ENCODE results near the gene ZG16B.

The ZG16B gene

DNA sequence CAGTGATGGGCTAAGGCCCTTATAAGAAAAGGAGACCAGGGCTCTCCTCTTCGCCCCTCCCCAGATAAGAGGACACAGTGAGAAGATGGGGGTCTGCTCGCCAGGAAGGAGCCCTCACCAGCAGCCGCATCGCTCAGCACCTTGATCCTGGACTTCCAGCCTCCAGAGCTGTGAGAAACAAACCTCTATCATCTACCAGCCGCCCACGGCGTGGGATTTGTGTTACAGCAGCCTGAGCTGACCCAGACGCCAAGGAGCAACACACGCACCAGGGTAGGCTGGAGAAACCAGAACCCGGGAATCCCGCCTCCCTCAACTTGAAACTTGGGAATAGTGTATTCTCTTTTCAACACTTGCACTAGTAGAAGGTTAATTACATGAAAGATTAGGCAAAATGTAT, 4.2 kb upstream of the ZG16B start:
- DNase-seq (ENCODE audit: extremely low spot score): no peak
- POLR2A ChIA-PET: no interaction called here
- TF ChIP-seq NFRKB (IDR thresholded peaks at IDR 0.05) (no peak), FOXM1 (IDR thresholded peaks at IDR 0.05; ENCODE audit: borderline replicate concordance) (no peak), ELF4 (IDR thresholded peaks at IDR 0.05) (no peak), ARNT (IDR thresholded peaks at IDR 0.05) (no peak), CTBP1 (IDR thresholded peaks at IDR 0.05; ENCODE audit: borderline replicate concordance) (no peak), ZNF384 (IDR thresholded peaks at IDR 0.05) (no peak), SUZ12 (IDR thresholded peaks at IDR 0.05) (no peak)
- CTCF ChIA-PET: no interaction called here

DNA sequence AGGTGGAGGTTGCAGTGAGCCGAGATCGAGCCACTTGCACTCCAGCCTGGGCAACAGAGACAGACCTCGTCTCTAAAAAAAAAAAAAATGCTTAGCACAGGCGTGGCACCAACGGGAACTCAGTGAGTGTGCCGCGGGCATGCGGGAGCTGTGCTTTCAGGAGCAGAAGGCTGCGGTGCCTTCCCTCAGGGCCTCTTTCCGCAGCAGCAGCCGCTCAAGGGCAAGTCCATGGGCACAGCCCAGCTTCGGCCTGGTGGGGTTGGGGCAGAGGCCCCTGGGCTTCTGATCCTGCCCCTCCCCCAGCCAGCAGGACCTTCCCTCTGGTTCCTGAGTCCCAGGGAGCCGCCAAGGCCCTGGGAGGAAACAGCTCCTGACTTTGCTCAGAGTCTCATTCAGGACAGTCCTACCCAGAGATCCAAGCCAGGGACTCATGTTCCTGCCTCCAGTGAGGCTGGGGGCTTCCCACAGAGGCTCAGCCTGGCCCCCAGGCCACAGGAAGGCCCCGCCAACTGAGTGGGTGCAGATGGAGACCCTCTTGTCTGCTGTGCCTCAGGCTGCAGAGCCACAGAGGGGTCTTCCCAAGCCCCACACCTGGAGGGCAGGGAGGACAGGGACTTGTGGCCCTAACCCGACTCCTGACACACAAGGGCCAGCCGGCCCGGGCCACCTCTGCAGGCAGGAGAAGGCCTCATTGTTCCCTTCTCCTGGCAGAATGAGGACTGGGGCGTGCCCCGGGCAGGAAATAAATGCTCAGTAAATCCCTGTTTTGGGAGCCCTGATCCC, 3.3 kb upstream of the ZG16B start:
- ChIA-PET POLR2A (no interaction called here), CTCF (no interaction called here)
- TF ChIP-seq ELF4 (IDR thresholded peaks at IDR 0.05) (no peak), BHLHE40 (IDR thresholded peaks at IDR 0.05; ENCODE audit: borderline replicate concordance) (no peak), HDGF (IDR thresholded peaks at IDR 0.05; ENCODE audit: borderline replicate concordance) (no peak), SP1 (IDR thresholded peaks at IDR 0.05) (no peak), NFRKB (IDR thresholded peaks at IDR 0.05) (no peak), FOXK2 (IDR thresholded peaks at IDR 0.05) (no peak), LEF1 (IDR thresholded peaks at IDR 0.05; ENCODE audit: borderline replicate concordance) (no peak), ZNF384 (IDR thresholded peaks at IDR 0.05) (no peak), TARDBP (IDR thresholded peaks at IDR 0.05) (no peak), ARNT (IDR thresholded peaks at IDR 0.05) (no peak), L3MBTL2 (conservative IDR thresholded peaks at IDR 0.05) (no peak), CTBP1 (IDR thresholded peaks at IDR 0.05; ENCODE audit: borderline replicate concordance) (no peak), FOXA1 (IDR thresholded peaks at IDR 0.05) (no peak), SUZ12 (IDR thresholded peaks at IDR 0.05) (no peak), FOXM1 (IDR thresholded peaks at IDR 0.05; ENCODE audit: borderline replicate concordance) (no peak)
- TF ChIP-seq, protein P1, sequence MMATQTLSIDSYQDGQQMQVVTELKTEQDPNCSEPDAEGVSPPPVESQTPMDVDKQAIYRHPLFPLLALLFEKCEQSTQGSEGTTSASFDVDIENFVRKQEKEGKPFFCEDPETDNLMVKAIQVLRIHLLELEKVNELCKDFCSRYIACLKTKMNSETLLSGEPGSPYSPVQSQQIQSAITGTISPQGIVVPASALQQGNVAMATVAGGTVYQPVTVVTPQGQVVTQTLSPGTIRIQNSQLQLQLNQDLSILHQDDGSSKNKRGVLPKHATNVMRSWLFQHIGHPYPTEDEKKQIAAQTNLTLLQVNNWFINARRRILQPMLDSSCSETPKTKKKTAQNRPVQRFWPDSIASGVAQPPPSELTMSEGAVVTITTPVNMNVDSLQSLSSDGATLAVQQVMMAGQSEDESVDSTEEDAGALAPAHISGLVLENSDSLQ (IDR thresholded peaks at IDR 0.05): no peak
- DNase-seq (ENCODE audit: extremely low spot score): no peak

DNA sequence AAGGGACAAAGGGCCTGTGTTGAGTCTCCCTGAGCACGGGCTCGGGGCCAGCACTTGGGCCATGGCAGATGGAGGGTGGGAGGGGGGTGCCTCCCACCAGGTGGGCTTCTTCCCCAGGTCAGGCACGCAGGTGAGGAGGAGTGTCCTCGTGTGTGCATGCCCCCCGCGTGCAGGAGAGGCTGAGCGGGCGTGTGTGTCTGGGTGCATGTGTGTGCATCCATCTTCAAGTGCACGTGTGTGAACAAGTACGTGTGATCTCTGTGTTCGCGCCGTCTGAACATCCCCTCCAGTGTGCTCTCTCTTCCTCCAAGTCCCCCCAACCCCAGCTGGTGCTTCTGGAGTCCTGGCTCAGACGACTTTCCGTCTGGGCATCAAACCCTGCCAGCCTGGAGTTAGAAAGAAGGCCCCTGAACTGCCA, 2.7 kb upstream of the ZG16B start:
- ChIA-PET CTCF (no interaction called here), POLR2A (interaction anchor here (0.6 kb wide), 1 partner anchor 146 kb away, joined by 3 read pairs; no protein-coding TSS in a partner anchor)
- no peak for TF ChIP-seq ARNT (IDR thresholded peaks at IDR 0.05)
- no peak for TF ChIP-seq FOXM1 (IDR thresholded peaks at IDR 0.05; ENCODE audit: borderline replicate concordance)
- no peak for TF ChIP-seq BHLHE40 (IDR thresholded peaks at IDR 0.05; ENCODE audit: borderline replicate concordance)
- no peak for TF ChIP-seq CTBP1 (IDR thresholded peaks at IDR 0.05; ENCODE audit: borderline replicate concordance)
- TF ChIP-seq TARDBP (IDR thresholded peaks at IDR 0.05): no peak
- TF ChIP-seq, protein P1 (IDR thresholded peaks at IDR 0.05): no peak
- no peak for TF ChIP-seq SP1 (IDR thresholded peaks at IDR 0.05)
- TF ChIP-seq ELF4 (IDR thresholded peaks at IDR 0.05): no peak
- TF ChIP-seq ZNF384 (IDR thresholded peaks at IDR 0.05): no peak
- no peak for TF ChIP-seq L3MBTL2 (conservative IDR thresholded peaks at IDR 0.05)
- no peak for TF ChIP-seq LEF1 (IDR thresholded peaks at IDR 0.05; ENCODE audit: borderline replicate concordance)
- TF ChIP-seq FOXA1 (IDR thresholded peaks at IDR 0.05): no peak
- no peak for TF ChIP-seq HDGF (IDR thresholded peaks at IDR 0.05; ENCODE audit: borderline replicate concordance)
- no peak for TF ChIP-seq NFRKB (IDR thresholded peaks at IDR 0.05)
- no peak for TF ChIP-seq SUZ12 (IDR thresholded peaks at IDR 0.05)
- no peak for TF ChIP-seq FOXK2 (IDR thresholded peaks at IDR 0.05)
- DNase-seq (ENCODE audit: extremely low spot score): no peak

DNA sequence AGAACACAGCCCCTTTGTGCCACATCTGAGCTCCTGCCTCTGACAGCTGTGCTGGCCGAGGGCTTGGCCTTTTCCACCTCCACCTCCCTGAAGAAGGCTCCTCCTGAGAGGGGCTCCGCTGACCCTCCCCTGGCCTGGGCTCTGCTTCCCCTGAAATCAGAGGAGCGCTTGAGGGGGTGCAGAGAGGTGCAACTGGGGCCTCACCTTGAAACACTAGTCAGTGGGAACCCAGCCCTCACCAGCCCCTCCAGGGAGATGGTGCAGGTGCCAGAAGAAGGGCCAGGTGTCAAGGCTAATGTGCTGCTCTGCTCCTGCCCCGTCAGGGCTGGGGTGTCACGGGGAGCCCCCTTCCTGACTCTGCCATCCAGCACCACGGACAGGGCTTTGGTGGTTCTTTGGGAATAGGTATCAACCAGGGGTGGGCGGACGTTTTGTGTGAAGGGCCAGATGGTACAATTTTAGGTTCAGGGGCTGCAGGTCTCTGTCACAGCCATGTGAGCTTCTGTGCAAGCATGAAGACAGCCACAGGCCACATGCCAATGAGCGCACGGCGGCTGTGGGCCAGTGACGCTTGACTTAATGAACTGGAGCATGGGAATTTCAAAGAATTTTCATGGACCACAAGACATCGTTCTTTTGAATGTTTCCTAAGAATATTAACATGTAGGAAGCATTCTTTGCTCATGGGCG, 2.1 kb upstream of the ZG16B start:
- no peak for DNase-seq (ENCODE audit: extremely low spot score)
- ChIA-PET CTCF (no interaction called here), POLR2A (interaction anchor here (0.6 kb wide), 1 partner anchor 146 kb away, joined by 3 read pairs; no protein-coding TSS in a partner anchor)
- TF ChIP-seq LEF1 (IDR thresholded peaks at IDR 0.05; ENCODE audit: borderline replicate concordance) (no peak), SP1 (IDR thresholded peaks at IDR 0.05) (no peak), FOXA1 (IDR thresholded peaks at IDR 0.05) (no peak), SUZ12 (IDR thresholded peaks at IDR 0.05) (no peak), FOXK2 (IDR thresholded peaks at IDR 0.05) (no peak), ELF4 (IDR thresholded peaks at IDR 0.05) (no peak), ARNT (IDR thresholded peaks at IDR 0.05) (no peak), NFRKB (IDR thresholded peaks at IDR 0.05) (no peak), ZNF384 (IDR thresholded peaks at IDR 0.05) (no peak), FOXM1 (IDR thresholded peaks at IDR 0.05; ENCODE audit: borderline replicate concordance) (no peak), L3MBTL2 (conservative IDR thresholded peaks at IDR 0.05) (no peak), BHLHE40 (IDR thresholded peaks at IDR 0.05; ENCODE audit: borderline replicate concordance) (no peak), TARDBP (IDR thresholded peaks at IDR 0.05) (no peak)
- TF ChIP-seq, protein P1 (IDR thresholded peaks at IDR 0.05): no peak

DNA sequence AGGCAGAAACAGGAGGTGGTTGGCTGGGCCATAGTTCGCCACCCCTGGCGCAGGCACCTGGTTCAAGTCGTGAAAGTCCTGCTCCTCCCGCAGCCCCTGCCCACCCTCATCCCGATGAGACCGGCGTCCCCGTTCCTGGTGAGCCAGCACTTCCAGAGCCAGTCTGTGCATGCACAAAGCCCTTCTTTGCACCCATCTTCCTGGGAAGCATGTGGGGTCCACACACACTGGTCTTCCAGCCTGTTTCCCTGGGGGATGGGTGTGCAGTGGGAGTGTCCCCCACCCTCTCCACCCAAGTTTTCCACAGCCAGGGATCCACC, 1.6 kb upstream of the ZG16B start:
- CTCF ChIA-PET: no interaction called here
- no peak for TF ChIP-seq FOXK2 (IDR thresholded peaks at IDR 0.05)
- TF ChIP-seq, protein P1 (IDR thresholded peaks at IDR 0.05): no peak
- DNase-seq (ENCODE audit: extremely low spot score): no peak
- POLR2A ChIA-PET: no interaction called here

Data from HEK293T (cell line).